HG03095 (cell line): ENCODE measurements around the gene FBN2.

Source experiments
- ATAC-seq: cut with Tn5 transposase; IDR thresholded peaks from one replicate; pipeline ENCODE4 v1.9.1; 2021; ENCODE audit warnings: moderate library complexity; ENCODE audit not compliant: unreplicated experiment

FBN2 gene

GRCh38 chr5:128262911-128263310 lies 275.1 kb downstream of the FBN2 start:
- ATAC-seq = no peak

GRCh38 chr5:128259607-128260021 lies 278.4 kb downstream of the FBN2 start:
- ATAC-seq = no peak

- ATAC-seq = no peak
Measured at GRCh38 chr5:128258372-128258771, 279.7 kb downstream of the FBN2 start.

- ATAC-seq = no peak
Measured at GRCh38 chr5:128257076-128257475, 281.0 kb downstream of the FBN2 start.

GRCh38 chr5:128254789-128255188 lies 283.3 kb downstream of the FBN2 start:
- ATAC-seq = no peak

GRCh38 chr5:128253880-128254279 lies 284.2 kb downstream of the FBN2 start:
- ATAC-seq = no peak

- no peak for ATAC-seq
Measured at GRCh38 chr5:128253161-128253560, 284.9 kb downstream of the FBN2 start.

- no peak for ATAC-seq
Measured at GRCh38 chr5:128252756-128253155, 285.3 kb downstream of the FBN2 start.

- ATAC-seq = no peak
Measured at GRCh38 chr5:128252196-128252595, 285.8 kb downstream of the FBN2 start.

GRCh38 chr5:128245974-128246373 lies 292.1 kb downstream of the FBN2 start:
- ATAC-seq = no peak

- ATAC-seq = no peak
Measured at GRCh38 chr5:128243958-128244582, 294.0 kb downstream of the FBN2 start.

- no peak for ATAC-seq
Measured at GRCh38 chr5:128241051-128241695, 296.9 kb downstream of the FBN2 start.

GRCh38 chr5:128237546-128237945 lies 300.5 kb downstream of the FBN2 start:
- ATAC-seq = no peak

GRCh38 chr5:128237000-128237399 lies 301.0 kb downstream of the FBN2 start:
- ATAC-seq = no peak

- ATAC-seq = no peak
Measured at GRCh38 chr5:128236334-128236733, 301.7 kb downstream of the FBN2 start.

GRCh38 chr5:128234928-128235641 lies 303.0 kb downstream of the FBN2 start:
- ATAC-seq = no peak

GRCh38 chr5:128228521-128228920 lies 309.5 kb downstream of the FBN2 start:
- no peak for ATAC-seq

GRCh38 chr5:128228008-128228407 lies 310.0 kb downstream of the FBN2 start:
- ATAC-seq = no peak

- no peak for ATAC-seq
Measured at GRCh38 chr5:128225245-128226030, 312.6 kb downstream of the FBN2 start.

- no peak for ATAC-seq
Measured at GRCh38 chr5:128224336-128224735, 313.7 kb downstream of the FBN2 start.

- no peak for ATAC-seq
Measured at GRCh38 chr5:128220841-128221240, 317.2 kb downstream of the FBN2 start.
